GM12875 (cell line): ENCODE measurements around the gene PDE6B.

Experiments used
- H3K4me3 ChIP-seq: one replicate; pipeline ENCODE4 v1.5.1; 2011; ENCODE audit warnings: low read depth, low read length, control low read depth
- TF ChIP-seq, protein P1 (sequence below): IDR thresholded peaks from 2 replicates; pipeline ENCODE4 v1.5.1; 2011; ENCODE audit warnings: low read depth, mild to moderate bottlenecking, control low read depth, inconsistent platforms, low read length, moderate library complexity, borderline replicate concordance; ENCODE audit not compliant: insufficient read depth

The PDE6B gene

DNA sequence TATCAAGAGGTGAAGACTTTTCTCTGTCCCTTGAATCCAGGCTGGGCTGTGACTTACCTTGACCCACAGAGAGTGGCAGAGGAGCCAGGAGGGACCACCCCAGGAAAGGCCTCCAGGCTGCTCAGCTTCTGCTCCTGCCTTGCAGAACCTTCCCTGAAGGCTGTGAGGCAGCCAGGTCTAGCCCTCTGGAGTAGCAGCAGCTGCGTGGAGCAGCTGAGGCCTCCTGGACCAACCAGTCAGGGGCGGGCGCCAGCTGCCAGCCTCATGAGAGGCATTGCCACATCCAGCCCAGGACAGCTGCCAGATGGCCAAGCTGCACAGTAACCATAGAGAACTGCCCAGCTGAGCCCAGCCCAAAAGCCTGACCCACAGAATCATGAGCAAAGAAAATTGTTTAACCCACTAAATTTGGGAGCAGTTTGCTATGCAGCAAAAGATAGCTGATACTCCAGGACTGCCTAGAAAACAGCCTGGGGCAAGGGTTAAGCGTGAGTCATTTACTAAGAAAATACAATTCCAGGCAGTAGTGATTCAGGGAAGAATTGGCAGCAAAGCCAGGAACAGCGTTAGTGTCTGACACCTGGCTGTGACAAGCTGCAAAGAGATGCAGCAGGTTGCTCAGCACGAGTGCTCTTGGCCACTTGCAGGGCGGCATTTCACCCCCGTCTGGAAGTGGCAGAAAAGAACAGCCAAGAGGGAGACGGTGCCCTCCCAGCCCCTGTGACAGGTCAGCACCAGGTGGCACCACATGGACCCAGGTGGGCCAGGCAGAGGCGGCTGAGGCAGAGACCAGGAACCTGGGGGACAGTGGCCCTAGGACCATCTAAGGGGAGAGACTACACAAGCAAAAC is 14.7 kb upstream of the PDE6B start:
- H3K4me3 ChIP-seq = no peak overlapping the region
- TF ChIP-seq, protein P1, sequence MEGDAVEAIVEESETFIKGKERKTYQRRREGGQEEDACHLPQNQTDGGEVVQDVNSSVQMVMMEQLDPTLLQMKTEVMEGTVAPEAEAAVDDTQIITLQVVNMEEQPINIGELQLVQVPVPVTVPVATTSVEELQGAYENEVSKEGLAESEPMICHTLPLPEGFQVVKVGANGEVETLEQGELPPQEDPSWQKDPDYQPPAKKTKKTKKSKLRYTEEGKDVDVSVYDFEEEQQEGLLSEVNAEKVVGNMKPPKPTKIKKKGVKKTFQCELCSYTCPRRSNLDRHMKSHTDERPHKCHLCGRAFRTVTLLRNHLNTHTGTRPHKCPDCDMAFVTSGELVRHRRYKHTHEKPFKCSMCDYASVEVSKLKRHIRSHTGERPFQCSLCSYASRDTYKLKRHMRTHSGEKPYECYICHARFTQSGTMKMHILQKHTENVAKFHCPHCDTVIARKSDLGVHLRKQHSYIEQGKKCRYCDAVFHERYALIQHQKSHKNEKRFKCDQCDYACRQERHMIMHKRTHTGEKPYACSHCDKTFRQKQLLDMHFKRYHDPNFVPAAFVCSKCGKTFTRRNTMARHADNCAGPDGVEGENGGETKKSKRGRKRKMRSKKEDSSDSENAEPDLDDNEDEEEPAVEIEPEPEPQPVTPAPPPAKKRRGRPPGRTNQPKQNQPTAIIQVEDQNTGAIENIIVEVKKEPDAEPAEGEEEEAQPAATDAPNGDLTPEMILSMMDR = no peak

DNA sequence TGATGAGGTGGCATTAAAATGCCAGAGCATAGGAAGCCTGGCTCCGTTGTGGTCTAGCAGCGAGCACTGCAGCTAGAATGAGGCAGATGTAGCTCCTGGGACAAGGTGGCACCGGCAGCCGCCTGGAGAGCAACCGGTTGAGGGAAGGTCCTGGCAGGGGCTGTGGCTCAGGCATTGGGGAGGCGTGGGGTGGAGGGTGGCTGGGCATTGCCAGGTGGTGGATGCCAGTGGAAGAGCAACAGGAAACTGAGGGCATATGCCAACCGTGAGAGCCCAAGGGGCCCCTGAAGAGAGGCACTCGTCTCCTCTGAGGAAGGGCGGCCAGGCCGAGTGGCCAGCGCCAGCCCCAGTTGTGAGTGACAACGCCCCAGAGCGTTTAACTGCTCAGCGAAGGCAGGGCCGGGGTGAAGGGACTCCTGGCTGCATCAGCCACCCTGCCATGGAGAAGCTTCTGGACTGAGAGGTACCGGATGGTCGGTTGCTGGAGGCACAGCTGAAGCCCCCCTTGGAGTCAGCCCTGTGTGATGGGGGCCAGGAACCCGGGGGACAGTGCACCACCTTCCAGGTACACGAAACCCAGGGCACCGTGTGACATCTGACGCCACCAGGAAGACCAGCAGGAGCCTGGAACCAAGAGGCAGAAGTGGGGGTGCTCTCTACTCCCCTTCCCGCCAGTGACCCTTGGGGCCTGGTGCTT is 13.2 kb upstream of the PDE6B start:
- H3K4me3 ChIP-seq = no peak overlapping the region
- TF ChIP-seq, protein P1 = no peak

DNA sequence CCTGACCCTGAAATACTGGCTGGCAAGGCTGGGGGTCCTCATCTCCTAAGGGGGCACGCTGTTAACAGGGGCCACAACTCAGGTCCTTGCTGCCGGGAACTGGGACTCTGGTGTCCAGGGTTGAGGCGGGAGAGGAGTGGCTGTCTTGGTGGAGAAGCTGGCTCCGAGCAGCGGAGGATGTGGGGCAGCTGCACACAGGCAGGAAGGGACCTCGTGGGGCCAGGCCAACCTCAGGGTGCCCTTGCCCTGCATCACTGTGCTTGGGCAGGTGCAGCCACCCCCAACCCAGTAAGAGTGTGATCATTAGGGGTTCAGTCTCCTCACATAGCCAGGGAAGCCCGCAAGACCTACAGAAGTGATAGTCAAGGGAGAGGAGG is 12.6 kb upstream of the PDE6B start:
- TF ChIP-seq, protein P1 = no peak
- no peak overlapping the region for H3K4me3 ChIP-seq

DNA sequence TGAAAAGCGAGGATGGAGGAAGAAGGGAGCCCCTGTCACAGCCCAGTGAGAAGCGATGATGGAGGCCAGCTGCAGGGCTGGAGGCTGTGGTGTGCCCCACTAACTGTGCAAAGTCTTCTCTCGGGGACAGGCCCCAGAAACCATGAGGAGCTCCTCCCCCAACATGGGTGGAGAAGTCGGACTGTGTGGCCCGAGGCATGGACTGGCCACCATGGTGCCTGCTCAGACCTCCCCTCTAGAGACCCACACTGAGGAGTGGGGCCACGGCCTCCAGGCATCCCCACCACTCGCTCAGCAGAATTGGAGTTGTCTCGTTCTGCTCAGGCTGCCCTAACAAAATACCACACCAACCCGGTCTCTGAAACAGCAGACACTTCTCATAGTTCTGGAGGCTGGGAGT is 12.2 kb upstream of the PDE6B start:
- H3K4me3 ChIP-seq = no peak overlapping the region
- TF ChIP-seq, protein P1 = no peak

DNA sequence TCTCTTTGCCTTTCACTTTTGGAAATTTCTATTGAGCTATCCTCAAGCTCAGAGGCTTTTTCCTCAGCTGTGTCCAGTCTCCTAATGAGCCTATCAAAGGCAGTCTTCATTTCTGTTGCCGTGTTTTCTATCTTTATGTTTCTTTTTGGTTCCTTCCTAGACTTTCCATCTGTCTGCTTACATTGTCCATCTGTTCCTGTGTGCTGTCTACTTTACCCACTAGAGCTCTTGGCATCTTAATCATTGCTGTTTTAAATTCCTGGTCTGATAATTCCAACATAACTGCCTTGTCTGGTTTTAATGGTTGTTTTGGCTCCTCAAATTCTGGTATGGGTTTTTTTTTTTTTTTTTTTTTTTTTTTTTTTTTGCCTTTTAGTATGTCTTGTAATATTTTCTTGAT is 9.3 kb upstream of the PDE6B start:
- H3K4me3 ChIP-seq = no peak overlapping the region
- TF ChIP-seq, protein P1 = no peak

DNA sequence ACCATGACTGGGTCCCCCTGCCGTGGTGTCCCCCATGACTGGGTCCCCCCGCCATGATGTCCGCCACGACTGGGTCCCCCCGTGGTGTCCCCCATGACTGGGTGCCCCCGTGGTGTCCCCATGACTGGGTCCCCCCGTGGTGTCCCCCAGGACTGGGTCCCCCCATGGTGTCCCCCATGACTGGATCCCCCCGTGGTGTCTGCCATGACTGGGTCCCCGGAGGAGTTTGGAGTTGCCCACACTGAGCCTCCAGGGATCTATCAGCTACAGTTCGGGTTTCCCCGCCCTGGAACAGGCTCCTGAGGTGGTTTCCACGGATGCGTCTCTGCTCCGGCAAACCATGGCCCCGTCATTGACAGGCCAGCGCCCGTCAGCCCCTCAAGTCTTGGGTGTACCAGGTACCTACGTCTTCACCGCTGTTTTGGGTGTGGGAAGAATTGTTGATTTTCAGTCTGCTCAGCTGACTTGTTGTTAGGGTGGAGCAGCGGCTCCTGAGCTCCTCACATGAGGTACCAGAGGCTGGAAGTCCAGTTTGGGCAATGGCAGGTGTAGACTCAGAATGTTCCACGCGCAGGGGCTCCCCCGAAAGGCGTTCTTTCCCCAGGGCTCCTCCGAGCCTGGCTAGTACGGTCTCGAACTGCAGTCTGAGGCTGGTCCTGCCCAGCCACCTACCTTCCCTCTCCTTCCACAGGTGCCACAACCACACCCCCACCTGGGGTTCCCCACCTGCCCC is 8.3 kb upstream of the PDE6B start:
- H3K4me3 ChIP-seq = no peak overlapping the region
- TF ChIP-seq, protein P1 = no peak
